Ovary (tissue), 9 donors: ENCODE measurements around the gene ACOT7. TPM values are rescaled to one million over a fixed set of nuclear protein-coding genes. Genes with fewer than 3 reads are reported as not detected.

Experiments
- DNase-seq, 5 donors: peaks; one replicate each; pipeline ENCODE4 v3.0.0-alpha.2; 2019 to 2020
- H3K27ac ChIP-seq, 2 donors: fragments of 200-600 bp; one replicate each; pipeline versions ENCODE4 v1.5.1 to v1.8.0; 2019 to 2022
- H3K27me3 ChIP-seq: fragments of 200-600 bp; one replicate; pipeline ENCODE4 v1.8.0; 2022
- H3K36me3 ChIP-seq: fragments of 200-600 bp; sonication (generic); one replicate; pipeline ENCODE4 v1.5.1; 2019
- H3K4me1 ChIP-seq: one replicate; pipeline ENCODE4 v1.8.1; 2013; ENCODE audit warnings: mild to moderate bottlenecking, moderate library complexity; ENCODE audit not compliant: insufficient read depth
- H3K4me3 ChIP-seq: fragments of 200-600 bp; sonication (generic); one replicate; pipeline ENCODE4 v1.5.1; 2017
- H3K9me3 ChIP-seq, 2 donors: fragments of 200-600 bp in 1 of 2; sonication (generic) in 1 of 2; one replicate each; pipeline versions ENCODE4 v1.5.1 to v1.8.1; 2013 to 2019; ENCODE audit warnings: mild to moderate bottlenecking in 1 of 2, moderate library complexity in 1 of 2
- EP300 ChIP-seq: sonication (generic); formaldehyde crosslinking; IDR thresholded peaks from one replicate; pipeline ENCODE4 v1.6.1; 2017; ENCODE audit warnings: antibody characterized with exemption
- POLR2A ChIP-seq: fragments of 450-650 bp; IDR thresholded peaks from one replicate; pipeline ENCODE4 v1.6.1; 2017; ENCODE audit warnings: antibody characterized with exemption, mild to moderate bottlenecking, moderate library complexity
- WGBS, 3 donors: extraction: QIAGEN DNeasy Blood & Tissue Kit in 1 of 3; methylation state at CpG; one replicate each; pipeline versions ENCODE4 v1.1.5 to v1.1.7; 2013 to 2017; 5-methylcytosine and 5-hydroxymethylcytosine counted together
- intact Hi-C, 4 donors: fragments of 100-400 bp; cut with DNase I; formaldehyde crosslinking; loops; one replicate each; pipeline versions ENCODE4 v1.11.0 to v1.15.1; 2022 to 2023
- polyA plus RNA-seq, 2 donors: library from polyadenylated mRNA; stranded (reverse); fragments of 200-250 nt in 1 of 2; fragments of 350-450 nt in 1 of 2; fragmentation: Illumina TruSeq in 1 of 2; extraction: RNeasy Lipid Tissue Mini Kit (QIAGEN cat#74804) in 1 of 2; gene quantifications; one replicate each; pipeline ENCODE4 v1.2.3, GENCODE V29; 2013 to 2014
- total RNA-seq, 7 donors: library from RNA; depleted of rRNA in 2 of 7; stranded (reverse); fragments of >200 nt in 2 of 7; fragmentation: NEBNext Ultra II Directional in 3 of 7; extraction: Animal tissue kit (Norgen Biotek cat#: 25700) in 3 of 7; gene quantifications; one replicate each; pipeline versions ENCODE4 v1.1.0 to v1.2.4, GENCODE V29; 2016 to 2023
- TF ChIP-seq, protein P1 (sequence below), 3 donors: fragments of 450-650 bp in 2 of 3; fragments of 200-600 bp in 1 of 3; IDR thresholded peaks; one replicate each; pipeline versions ENCODE4 v1.5.1 to v1.8.0; 2016 to 2022; ENCODE audit warnings: antibody characterized with exemption in 3 of 3, mild to moderate bottlenecking in 1 of 3
- donor health status: DM: no; HTN: no; CAD: no; lungs with moderate emphysema.
- donor health status: DM: no; HTN: no; CAD: no.
- donor health status: Bipolar disorder and iron deficiency.
- donor health status: DM: yes; HTN: yes; CAD: no.
- donor health status: DM: no; HTN: no; CAD: no.
- donor health status: DM: yes; HTN: yes; CAD: no.

ACOT7 gene
- total and polyA plus RNA-seq, 9 donors, result 6.4 to 20.7 (median 11.3) TPM

GRCh38 chr1:6299557-6300165 is 93.9 kb downstream of the ACOT7 start:
- H3K9me3 ChIP-seq, result no peaks in the 10 kb centered on the region
- H3K27ac ChIP-seq, result no peak overlapping the region
- DNase-seq, result no peak
- H3K4me3 ChIP-seq, result no peak overlapping the region
- no peaks in the 10 kb centered on the region for H3K27me3 ChIP-seq
- TF ChIP-seq, protein P1, sequence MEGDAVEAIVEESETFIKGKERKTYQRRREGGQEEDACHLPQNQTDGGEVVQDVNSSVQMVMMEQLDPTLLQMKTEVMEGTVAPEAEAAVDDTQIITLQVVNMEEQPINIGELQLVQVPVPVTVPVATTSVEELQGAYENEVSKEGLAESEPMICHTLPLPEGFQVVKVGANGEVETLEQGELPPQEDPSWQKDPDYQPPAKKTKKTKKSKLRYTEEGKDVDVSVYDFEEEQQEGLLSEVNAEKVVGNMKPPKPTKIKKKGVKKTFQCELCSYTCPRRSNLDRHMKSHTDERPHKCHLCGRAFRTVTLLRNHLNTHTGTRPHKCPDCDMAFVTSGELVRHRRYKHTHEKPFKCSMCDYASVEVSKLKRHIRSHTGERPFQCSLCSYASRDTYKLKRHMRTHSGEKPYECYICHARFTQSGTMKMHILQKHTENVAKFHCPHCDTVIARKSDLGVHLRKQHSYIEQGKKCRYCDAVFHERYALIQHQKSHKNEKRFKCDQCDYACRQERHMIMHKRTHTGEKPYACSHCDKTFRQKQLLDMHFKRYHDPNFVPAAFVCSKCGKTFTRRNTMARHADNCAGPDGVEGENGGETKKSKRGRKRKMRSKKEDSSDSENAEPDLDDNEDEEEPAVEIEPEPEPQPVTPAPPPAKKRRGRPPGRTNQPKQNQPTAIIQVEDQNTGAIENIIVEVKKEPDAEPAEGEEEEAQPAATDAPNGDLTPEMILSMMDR (IDR thresholded peaks at IDR 0.05), result no peak
- no peak for TF ChIP-seq EP300
- no peak for TF ChIP-seq POLR2A
- H3K36me3 ChIP-seq, result no peaks in the 10 kb centered on the region
- intact Hi-C loops, result no loop called here
- 90 to 93% (median 92%) methylated on average over 15 of the region's 15 CpGs for WGBS, 3 donors
- H3K4me1 ChIP-seq, result no peaks in the 10 kb centered on the region

DNA sequence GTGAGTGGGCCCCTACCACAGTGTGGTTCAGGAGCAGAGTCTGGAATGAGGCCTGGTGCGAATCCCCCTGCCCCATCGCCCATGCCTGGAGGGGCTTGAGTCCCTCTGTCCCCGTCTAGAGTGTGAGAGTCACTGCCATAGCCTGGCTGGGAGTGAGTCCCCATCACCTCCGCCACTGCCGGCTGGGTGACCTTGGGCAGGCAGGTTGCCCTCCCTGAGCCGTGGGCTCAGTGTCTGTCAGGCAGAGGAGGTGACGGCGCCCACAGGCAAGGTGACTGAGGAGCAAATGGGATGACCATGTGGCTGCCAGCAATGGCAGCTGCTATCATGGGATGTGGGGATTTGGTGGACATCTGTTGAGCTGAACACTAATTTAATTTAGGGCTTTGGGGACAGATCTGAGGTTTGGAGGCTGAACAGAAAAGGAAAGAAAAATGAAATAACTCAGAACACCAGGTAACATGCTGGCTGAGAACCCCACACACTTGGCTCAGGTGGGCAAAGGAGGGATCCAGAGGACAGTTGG is 94.6 kb downstream of the ACOT7 start:
- no peaks in the 10 kb centered on the region for H3K36me3 ChIP-seq
- no peaks in the 10 kb centered on the region for H3K9me3 ChIP-seq
- intact Hi-C loops, result no loop called here
- TF ChIP-seq POLR2A, result no peak
- TF ChIP-seq EP300, result no peak
- TF ChIP-seq, protein P1 (IDR thresholded peaks at IDR 0.05), result no peak
- H3K27ac ChIP-seq, result no peak overlapping the region
- 90 to 93% (median 92%) methylated on average over 8 of the region's 8 CpGs for WGBS, 3 donors
- no peak for DNase-seq
- no peak overlapping the region for H3K4me3 ChIP-seq
- H3K27me3 ChIP-seq, result no peaks in the 10 kb centered on the region
- H3K4me1 ChIP-seq, result no peaks in the 10 kb centered on the region

- Histone ChIP-seq H3K9me3 (no peaks in the 10 kb centered on the region), H3K27me3 (no peaks in the 10 kb centered on the region), H3K4me1 (no peaks in the 10 kb centered on the region), H3K4me3 (no peak overlapping the region), H3K27ac (no peak overlapping the region), H3K36me3 (no peaks in the 10 kb centered on the region)
- intact Hi-C loops, result no loop called here
- DNase-seq, result no peak
- TF ChIP-seq POLR2A (no peak), EP300 (no peak)
- TF ChIP-seq, protein P1 (IDR thresholded peaks at IDR 0.05), result no peak
- 88 to 93% (median 89%) methylated on average over 8 of the region's 8 CpGs for WGBS, 3 donors
Measured at GRCh38 chr1:6298530-6298929, 95.0 kb downstream of the ACOT7 start.

DNA sequence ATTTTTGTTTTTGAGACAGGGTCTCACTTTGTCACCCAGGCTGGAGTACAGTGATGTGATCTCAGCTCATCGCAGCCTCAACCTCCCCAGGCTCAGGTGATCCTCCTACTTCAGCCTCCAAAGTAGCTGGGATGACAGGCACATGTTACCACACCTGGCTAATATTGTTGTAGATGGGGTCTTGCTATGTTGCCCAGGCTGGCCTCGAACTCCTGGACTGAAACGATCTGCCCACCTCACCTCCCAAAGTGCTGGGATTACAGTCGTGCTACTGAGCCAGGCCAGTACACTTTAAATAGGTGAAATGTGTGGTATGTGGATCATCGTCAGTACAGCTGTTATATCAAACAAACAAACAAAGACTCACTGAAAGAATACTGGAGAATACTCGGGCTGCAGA is 97.7 kb downstream of the ACOT7 start:
- no peak overlapping the region for H3K27ac ChIP-seq
- DNase-seq, result no peak
- H3K27me3 ChIP-seq, result no peaks in the 10 kb centered on the region
- no peak overlapping the region for H3K4me3 ChIP-seq
- TF ChIP-seq, protein P1 (IDR thresholded peaks at IDR 0.05), result no peak
- TF ChIP-seq POLR2A (no peak), EP300 (no peak)
- peaks cover 4% of the 10 kb centered on the region for H3K4me1 ChIP-seq
- WGBS, 3 donors, result 77 to 88% (median 83%) methylated on average over 6 of the region's 6 CpGs
- H3K9me3 ChIP-seq, result no peaks in the 10 kb centered on the region
- intact Hi-C loops, result no loop called here
- H3K36me3 ChIP-seq, result no peaks in the 10 kb centered on the region
